ENCODE measurements around the gene CDH4.

The CDH4 gene

GRCh38 chr20:61253264-61253639 is 1.2 kb downstream of the CDH4 start:
- DNase-seq (ENCODE audit: low read depth), result no peak
- H3K4me3 ChIP-seq (ENCODE audit: low read length), result peak overlapping the region; percentile 56
- TF ChIP-seq CTCF (conservative IDR thresholded peaks at IDR 0.05; ENCODE audit: low read depth, low read length), result peak; percentile 47

GRCh38 chr20:61253640-61254511 is 1.8 kb downstream of the CDH4 start:
- peak overlapping the region; percentile 56 for H3K4me3 ChIP-seq (ENCODE audit: low read length)
- TF ChIP-seq CTCF (conservative IDR thresholded peaks at IDR 0.05; ENCODE audit: low read depth, low read length), result no peak
- DNase-seq (ENCODE audit: low read depth), result no peak

- TF ChIP-seq CTCF (conservative IDR thresholded peaks at IDR 0.05; ENCODE audit: low read depth, low read length), result no peak
- H3K4me3 ChIP-seq (ENCODE audit: low read length), result no peak overlapping the region
- DNase-seq (ENCODE audit: low read depth), result no peak
These were observed 3.0 kb downstream of the CDH4 start for GRCh38 chr20:61254881-61255626.

- no peak for TF ChIP-seq CTCF (conservative IDR thresholded peaks at IDR 0.05; ENCODE audit: low read depth, low read length)
- DNase-seq (ENCODE audit: low read depth), result no peak
- no peak overlapping the region for H3K4me3 ChIP-seq (ENCODE audit: low read length)
These were observed 4.3 kb downstream of the CDH4 start for GRCh38 chr20:61256365-61256764.

- no peak overlapping the region for H3K4me3 ChIP-seq (ENCODE audit: low read length)
- no peak for DNase-seq (ENCODE audit: low read depth)
- no peak for TF ChIP-seq CTCF (conservative IDR thresholded peaks at IDR 0.05; ENCODE audit: low read depth, low read length)
These were observed 4.8 kb downstream of the CDH4 start for GRCh38 chr20:61256824-61257223.

GRCh38 chr20:61257611-61258010 is 5.5 kb downstream of the CDH4 start:
- no peak for TF ChIP-seq CTCF (conservative IDR thresholded peaks at IDR 0.05; ENCODE audit: low read depth, low read length)
- no peak overlapping the region for H3K4me3 ChIP-seq (ENCODE audit: low read length)
- DNase-seq (ENCODE audit: low read depth), result no peak
